ENCODE measurements around the gene HS6ST2. TPM values are rescaled to one million over a fixed set of nuclear protein-coding genes. Genes with fewer than 3 reads are reported as not detected.

Gene HS6ST2
- total RNA-seq, 1 experiment from 2014 or later = 24.6 TPM

GRCh38 chrX:132738951-132739350 lies 219.5 kb downstream of the HS6ST2 start:
- ChIA-PET CTCF (no interaction called here), RAD21 (ENCODE audit: low non-redundant PET in 1 of 2, low total read pairs in 2 of 2, uncharacterized antibody in 2 of 2, unreplicated experiment in 2 of 2) (interaction anchor here in 1 of 2 experiments (0.7 kb wide), 1 partner anchor 224 kb away, joined by 3 read pairs; no protein-coding TSS in a partner anchor), POLR2A (no interaction called here)
- DNase-seq (ENCODE audit: low read depth, low spot score) (no peak), ATAC-seq (no peak)
- intact Hi-C loops (cut with micrococcal nuclease) = no loop called here
- H3K36me3 ChIP-seq (ENCODE audit: control insufficient read depth in 1 of 2, insufficient read depth in 2 of 2, low read length in 2 of 2) = no peaks in the 10 kb centered on the region
- H2AFZ ChIP-seq (ENCODE audit: low read depth, low read length, poor library complexity, severe bottlenecking) = no peak overlapping the region
- no peaks in the 10 kb centered on the region for H3K9me2 ChIP-seq (ENCODE audit: insufficient read depth)
- H3K4me1 ChIP-seq (ENCODE audit: control insufficient read depth in 1 of 2, insufficient read depth in 2 of 2, low read length in 2 of 2) = peaks cover 19 to 36% of the 10 kb centered on the region in 2 experiments
- no peaks in the 10 kb centered on the region for H3K79me2 ChIP-seq (ENCODE audit: insufficient read depth, low read length)
- H3K9me3 ChIP-seq (ENCODE audit: control insufficient read depth in 1 of 2, insufficient read depth in 1 of 2, low read depth in 1 of 2, low read length in 2 of 2) = no peaks in the 10 kb centered on the region
- H3K4me3 ChIP-seq (replicated peaks in 1 of 2; ENCODE audit: low read depth in 1 of 2, low read length in 2 of 2) = no peak overlapping the region
- H3K9ac ChIP-seq (ENCODE audit: low read length) = no peak overlapping the region
- no peaks in the 10 kb centered on the region for H3K27me3 ChIP-seq (ENCODE audit: insufficient read depth, low read length)
- H3K4me2 ChIP-seq (ENCODE audit: low read length) = no peak overlapping the region
- no peak overlapping the region for H3K27ac ChIP-seq (ENCODE audit: low read depth, low read length)
- BruUV-seq (replicated peaks) = no TSS peak
- H4K20me1 ChIP-seq (ENCODE audit: insufficient read depth) = peaks cover 3% of the 10 kb centered on the region; the same call in 1 of the 2 replicates
- no peak for TF ChIP-seq SP1 (IDR thresholded peaks at IDR 0.05; ENCODE audit: low read depth)
- TF ChIP-seq EZH2phosphoT487 (IDR thresholded peaks at IDR 0.05; ENCODE audit: borderline replicate concordance) = no peak
- no peak for TF ChIP-seq ZBTB33 (IDR thresholded peaks at IDR 0.05; ENCODE audit: extremely low read depth, insufficient replicate concordance, low read length)
- no peak for TF ChIP-seq ELF1 (IDR thresholded peaks at IDR 0.05; ENCODE audit: borderline replicate concordance, low read depth)
- TF ChIP-seq CBX3 (IDR thresholded peaks at IDR 0.05; ENCODE audit: low read depth) = no peak
- no peak for TF ChIP-seq ZNF274 (IDR thresholded peaks at IDR 0.05; ENCODE audit: low read depth, low read length)
- no peak for TF ChIP-seq YY1 (IDR thresholded peaks at IDR 0.05; ENCODE audit: extremely low read depth, insufficient replicate concordance, low read depth, low read length)
- TF ChIP-seq SIN3A (IDR thresholded peaks at IDR 0.05; ENCODE audit: low read depth) = no peak
- TF ChIP-seq EGR1 (IDR thresholded peaks at IDR 0.05; ENCODE audit: low read depth) = no peak
- TF ChIP-seq, protein P1, sequence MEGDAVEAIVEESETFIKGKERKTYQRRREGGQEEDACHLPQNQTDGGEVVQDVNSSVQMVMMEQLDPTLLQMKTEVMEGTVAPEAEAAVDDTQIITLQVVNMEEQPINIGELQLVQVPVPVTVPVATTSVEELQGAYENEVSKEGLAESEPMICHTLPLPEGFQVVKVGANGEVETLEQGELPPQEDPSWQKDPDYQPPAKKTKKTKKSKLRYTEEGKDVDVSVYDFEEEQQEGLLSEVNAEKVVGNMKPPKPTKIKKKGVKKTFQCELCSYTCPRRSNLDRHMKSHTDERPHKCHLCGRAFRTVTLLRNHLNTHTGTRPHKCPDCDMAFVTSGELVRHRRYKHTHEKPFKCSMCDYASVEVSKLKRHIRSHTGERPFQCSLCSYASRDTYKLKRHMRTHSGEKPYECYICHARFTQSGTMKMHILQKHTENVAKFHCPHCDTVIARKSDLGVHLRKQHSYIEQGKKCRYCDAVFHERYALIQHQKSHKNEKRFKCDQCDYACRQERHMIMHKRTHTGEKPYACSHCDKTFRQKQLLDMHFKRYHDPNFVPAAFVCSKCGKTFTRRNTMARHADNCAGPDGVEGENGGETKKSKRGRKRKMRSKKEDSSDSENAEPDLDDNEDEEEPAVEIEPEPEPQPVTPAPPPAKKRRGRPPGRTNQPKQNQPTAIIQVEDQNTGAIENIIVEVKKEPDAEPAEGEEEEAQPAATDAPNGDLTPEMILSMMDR (IDR thresholded peaks at IDR 0.05 in 2 of 3, conservative IDR thresholded peaks at IDR 0.05 in 1 of 3; ENCODE audit: borderline replicate concordance in 1 of 3, insufficient read depth in 1 of 3, low read depth in 2 of 3, low read length in 2 of 3) = no peak
- no peak for TF ChIP-seq RAD21 (IDR thresholded peaks at IDR 0.05; ENCODE audit: low read depth)
- TF ChIP-seq FOSL1 (IDR thresholded peaks at IDR 0.05; ENCODE audit: low read depth) = no peak
- TF ChIP-seq EZH2 (IDR thresholded peaks at IDR 0.05) = no peak
- TF ChIP-seq SRF (IDR thresholded peaks at IDR 0.05; ENCODE audit: low read depth) = no peak

All from HCT116 (cell line).